NB4 (cell line): ENCODE measurements around the gene ITGA8.
"Not testable (repeated sequence)": the region's sequence is repeated elsewhere in the genome, so short reads cannot be mapped to it uniquely, and the experiment has no call there.

Experiments
- MYC ChIP-seq: IDR thresholded peaks from 2 replicates; pipeline ENCODE4 v1.6.1; 2011; ENCODE audit warnings: low read depth, low read length
- TF ChIP-seq, protein P1 (sequence below): IDR thresholded peaks from one replicate; pipeline ENCODE4 v1.5.1; 2012; ENCODE audit warnings: low read depth, low read length

- TF ChIP-seq, protein P1, sequence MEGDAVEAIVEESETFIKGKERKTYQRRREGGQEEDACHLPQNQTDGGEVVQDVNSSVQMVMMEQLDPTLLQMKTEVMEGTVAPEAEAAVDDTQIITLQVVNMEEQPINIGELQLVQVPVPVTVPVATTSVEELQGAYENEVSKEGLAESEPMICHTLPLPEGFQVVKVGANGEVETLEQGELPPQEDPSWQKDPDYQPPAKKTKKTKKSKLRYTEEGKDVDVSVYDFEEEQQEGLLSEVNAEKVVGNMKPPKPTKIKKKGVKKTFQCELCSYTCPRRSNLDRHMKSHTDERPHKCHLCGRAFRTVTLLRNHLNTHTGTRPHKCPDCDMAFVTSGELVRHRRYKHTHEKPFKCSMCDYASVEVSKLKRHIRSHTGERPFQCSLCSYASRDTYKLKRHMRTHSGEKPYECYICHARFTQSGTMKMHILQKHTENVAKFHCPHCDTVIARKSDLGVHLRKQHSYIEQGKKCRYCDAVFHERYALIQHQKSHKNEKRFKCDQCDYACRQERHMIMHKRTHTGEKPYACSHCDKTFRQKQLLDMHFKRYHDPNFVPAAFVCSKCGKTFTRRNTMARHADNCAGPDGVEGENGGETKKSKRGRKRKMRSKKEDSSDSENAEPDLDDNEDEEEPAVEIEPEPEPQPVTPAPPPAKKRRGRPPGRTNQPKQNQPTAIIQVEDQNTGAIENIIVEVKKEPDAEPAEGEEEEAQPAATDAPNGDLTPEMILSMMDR, result not testable (repeated sequence)
- not testable (repeated sequence) for TF ChIP-seq MYC
Measured at GRCh38 chr10:15631205-15631604, 88.5 kb downstream of the ITGA8 start.
